Choroid plexus epithelial cell (primary cell): ENCODE results near the gene AP1M2.

Experiments
- DNase-seq: peaks from one replicate; pipeline ENCODE4 v3.0.0-alpha.2; 2010; ENCODE audit warnings: low read depth
- H3K4me3 ChIP-seq: 2 replicates; pipeline ENCODE4 v1.5.1; 2011; ENCODE audit warnings: low read depth, mild to moderate bottlenecking, control low read depth, low read length, moderate library complexity
- CTCF ChIP-seq: conservative IDR thresholded peaks from 2 replicates; pipeline ENCODE4 v1.5.1; 2011; ENCODE audit warnings: low read depth, mild to moderate bottlenecking, control low read depth, inconsistent platforms, low read length, moderate library complexity

AP1M2 gene

GRCh38 chr19:10601999-10602329 is 14.9 kb upstream of the AP1M2 start:
- peak overlapping the region; percentile 20 for H3K4me3 ChIP-seq
- no peak for DNase-seq
- no peak for TF ChIP-seq CTCF

- H3K4me3 ChIP-seq: no peak overlapping the region
- DNase-seq: no peak
- TF ChIP-seq CTCF: no peak
Observed at GRCh38 chr19:10600149-10600548, 13.0 kb upstream of the AP1M2 start.

- no peak overlapping the region for H3K4me3 ChIP-seq
- DNase-seq: peak; percentile 29
- no peak for TF ChIP-seq CTCF
Observed at GRCh38 chr19:10593820-10594637, 6.9 kb upstream of the AP1M2 start.

- H3K4me3 ChIP-seq: no peak overlapping the region
- TF ChIP-seq CTCF: no peak
- DNase-seq: no peak
Observed at GRCh38 chr19:10593148-10593547, 6.0 kb upstream of the AP1M2 start.

- no peak for TF ChIP-seq CTCF
- DNase-seq: no peak
- H3K4me3 ChIP-seq: no peak overlapping the region
Observed at GRCh38 chr19:10587839-10588150, 683 bp upstream of the AP1M2 start.

- DNase-seq: no peak
- no peak for TF ChIP-seq CTCF
- no peak overlapping the region for H3K4me3 ChIP-seq
Observed at GRCh38 chr19:10586396-10586795, 716 bp downstream of the AP1M2 start.

GRCh38 chr19:10583036-10583776 is 3.9 kb downstream of the AP1M2 start:
- TF ChIP-seq CTCF: no peak
- no peak overlapping the region for H3K4me3 ChIP-seq
- no peak for DNase-seq
